KMS-11 (cell line): Measurements from ENCODE around the gene FRK.

Source experiments
- H2AFZ ChIP-seq: fragments of 200-600 bp; sonication (generic); 2 replicates; pipeline ENCODE4 v1.6.1; 2016; ENCODE audit warnings: antibody characterized with exemption, mixed run types, low read depth
- H3K27ac ChIP-seq: fragments of 200-600 bp; sonication (generic); 2 replicates; pipeline ENCODE4 v1.6.1; 2016; ENCODE audit warnings: mild to moderate bottlenecking, mixed run types
- H3K27me3 ChIP-seq: fragments of 200-600 bp; sonication (generic); 2 replicates; pipeline ENCODE4 v1.6.1; 2017; ENCODE audit warnings: mild to moderate bottlenecking, low read depth, mixed run types, moderate library complexity; ENCODE audit not compliant: insufficient read depth
- H3K36me3 ChIP-seq: fragments of 200-600 bp; sonication (generic); 2 replicates; pipeline ENCODE4 v1.6.1; 2017; ENCODE audit warnings: mild to moderate bottlenecking, mixed run types; ENCODE audit not compliant: insufficient read depth
- H3K4me1 ChIP-seq: fragments of 200-600 bp; sonication (generic); 2 replicates; pipeline ENCODE4 v1.6.1; 2016; ENCODE audit warnings: mild to moderate bottlenecking, low read depth, mixed run types; ENCODE audit not compliant: poor library complexity, severe bottlenecking
- H3K4me2 ChIP-seq: fragments of 200-600 bp; sonication (generic); 2 replicates; pipeline ENCODE4 v1.7.0; 2016; ENCODE audit warnings: mild to moderate bottlenecking, mixed run types
- H3K4me3 ChIP-seq: fragments of 200-600 bp; sonication (generic); IDR thresholded peaks from 2 replicates; pipeline ENCODE4 v1.6.1; 2017; ENCODE audit warnings: low read depth, low read length, mixed read lengths; ENCODE audit not compliant: insufficient read depth
- H3K79me2 ChIP-seq: fragments of 200-600 bp; sonication (generic); 2 replicates; pipeline ENCODE4 v1.6.1; 2016; ENCODE audit warnings: low read depth, mixed run types; ENCODE audit not compliant: insufficient read depth
- H3K9ac ChIP-seq: fragments of 200-600 bp; sonication (generic); 2 replicates; pipeline ENCODE4 v1.6.1; 2016; ENCODE audit warnings: mild to moderate bottlenecking, mixed run types
- H4K20me1 ChIP-seq: fragments of 200-600 bp; sonication (generic); 2 replicates; pipeline ENCODE4 v1.6.1; 2016; ENCODE audit warnings: mild to moderate bottlenecking, mixed run types; ENCODE audit not compliant: insufficient read depth
- TF ChIP-seq, protein P1 (sequence below): fragments of 200-600 bp; sonication (generic); conservative IDR thresholded peaks from 2 replicates; pipeline ENCODE4 v1.6.1; 2017; ENCODE audit warnings: low read depth, mild to moderate bottlenecking, antibody characterized with exemption, low read length, moderate library complexity, mixed read lengths

The FRK gene

GRCh38 chr6:116012951-116013350 lies 47.7 kb downstream of the FRK start:
- TF ChIP-seq, protein P1, sequence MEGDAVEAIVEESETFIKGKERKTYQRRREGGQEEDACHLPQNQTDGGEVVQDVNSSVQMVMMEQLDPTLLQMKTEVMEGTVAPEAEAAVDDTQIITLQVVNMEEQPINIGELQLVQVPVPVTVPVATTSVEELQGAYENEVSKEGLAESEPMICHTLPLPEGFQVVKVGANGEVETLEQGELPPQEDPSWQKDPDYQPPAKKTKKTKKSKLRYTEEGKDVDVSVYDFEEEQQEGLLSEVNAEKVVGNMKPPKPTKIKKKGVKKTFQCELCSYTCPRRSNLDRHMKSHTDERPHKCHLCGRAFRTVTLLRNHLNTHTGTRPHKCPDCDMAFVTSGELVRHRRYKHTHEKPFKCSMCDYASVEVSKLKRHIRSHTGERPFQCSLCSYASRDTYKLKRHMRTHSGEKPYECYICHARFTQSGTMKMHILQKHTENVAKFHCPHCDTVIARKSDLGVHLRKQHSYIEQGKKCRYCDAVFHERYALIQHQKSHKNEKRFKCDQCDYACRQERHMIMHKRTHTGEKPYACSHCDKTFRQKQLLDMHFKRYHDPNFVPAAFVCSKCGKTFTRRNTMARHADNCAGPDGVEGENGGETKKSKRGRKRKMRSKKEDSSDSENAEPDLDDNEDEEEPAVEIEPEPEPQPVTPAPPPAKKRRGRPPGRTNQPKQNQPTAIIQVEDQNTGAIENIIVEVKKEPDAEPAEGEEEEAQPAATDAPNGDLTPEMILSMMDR = no peak
- no peak overlapping the region for H2AFZ ChIP-seq

GRCh38 chr6:116012471-116012949 lies 48.2 kb downstream of the FRK start:
- H3K4me3 ChIP-seq = no peak overlapping the region
- H3K36me3 ChIP-seq = no peaks in the 10 kb centered on the region
- H3K27ac ChIP-seq = no peak overlapping the region
- no peak overlapping the region for H3K9ac ChIP-seq
- no peaks in the 10 kb centered on the region for H4K20me1 ChIP-seq
- TF ChIP-seq, protein P1 = no peak
- H3K4me2 ChIP-seq = no peak overlapping the region
- H2AFZ ChIP-seq = no peak overlapping the region
- H3K4me1 ChIP-seq = no peaks in the 10 kb centered on the region
- H3K79me2 ChIP-seq = no peaks in the 10 kb centered on the region
- H3K27me3 ChIP-seq = no peaks in the 10 kb centered on the region

More at GRCh38 chr6:116012951-116013350, 47.7 kb downstream of the FRK start:
- no peaks in the 10 kb centered on the region for H3K4me1 ChIP-seq
- H3K79me2 ChIP-seq = no peaks in the 10 kb centered on the region
- no peak overlapping the region for H3K4me3 ChIP-seq
- H4K20me1 ChIP-seq = no peaks in the 10 kb centered on the region
- no peaks in the 10 kb centered on the region for H3K27me3 ChIP-seq
- no peak overlapping the region for H3K4me2 ChIP-seq
- no peak overlapping the region for H3K27ac ChIP-seq
- H3K36me3 ChIP-seq = no peaks in the 10 kb centered on the region
- no peak overlapping the region for H3K9ac ChIP-seq

DNA sequence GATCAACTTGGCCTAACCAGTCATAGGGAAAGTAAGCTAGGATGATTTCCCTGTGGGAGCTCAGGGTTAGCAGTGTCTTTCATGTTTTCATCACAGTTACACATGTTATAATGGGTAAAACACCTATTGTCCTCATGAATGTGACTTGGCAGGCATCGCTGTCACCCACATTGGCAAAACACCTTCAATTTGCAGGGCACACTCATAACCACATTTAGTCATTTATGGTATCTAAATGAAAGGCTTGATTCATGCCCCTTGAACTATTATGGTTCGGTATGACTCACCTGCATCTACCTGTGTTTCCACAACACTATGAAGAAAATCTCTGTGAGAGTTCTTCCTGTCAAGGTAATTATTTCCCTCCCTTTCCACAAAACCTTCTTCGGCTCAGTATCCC lies 49.2 kb downstream of the FRK start:
- no peak overlapping the region for H3K4me2 ChIP-seq

GRCh38 chr6:116010790-116011401 lies 49.8 kb downstream of the FRK start:
- Histone ChIP-seq H2AFZ (no peak overlapping the region), H3K36me3 (no peaks in the 10 kb centered on the region), H3K79me2 (no peaks in the 10 kb centered on the region), H3K27me3 (no peaks in the 10 kb centered on the region), H3K4me1 (no peaks in the 10 kb centered on the region), H3K9ac (no peak overlapping the region), H3K4me3 (no peak overlapping the region), H3K27ac (no peak overlapping the region), H3K4me2 (no peak overlapping the region), H4K20me1 (no peaks in the 10 kb centered on the region)
- TF ChIP-seq, protein P1 = peak; percentile 61

More for the DNA sequence above, 49.2 kb downstream of the FRK start:
- no peak overlapping the region for H3K4me3 ChIP-seq
- TF ChIP-seq, protein P1 = no peak
- H3K9ac ChIP-seq = no peak overlapping the region
- no peaks in the 10 kb centered on the region for H3K27me3 ChIP-seq
- no peaks in the 10 kb centered on the region for H3K79me2 ChIP-seq
- no peaks in the 10 kb centered on the region for H3K36me3 ChIP-seq
- H3K27ac ChIP-seq = no peak overlapping the region
- no peaks in the 10 kb centered on the region for H4K20me1 ChIP-seq
- no peak overlapping the region for H2AFZ ChIP-seq
- H3K4me1 ChIP-seq = no peaks in the 10 kb centered on the region
